HepG2 (cell line): ENCODE data around the gene LITAFD. TPM values are rescaled to one million over a fixed set of nuclear protein-coding genes. Genes with fewer than 3 reads are reported as not detected.

ENCODE experiments used
- EP300 ChIP-seq, 3 experiments: sonication (generic) in 1 of 3; formaldehyde crosslinking in 1 of 3; IDR thresholded peaks; 2 replicates each; pipeline versions ENCODE4 v1.5.1 to v1.6.1; 2011 to 2020; ENCODE audit warnings: low read depth in 2 of 3, low read length in 2 of 3, borderline replicate concordance in 1 of 3, improper control_type of control experiment in 1 of 3, mild to moderate bottlenecking in 1 of 3, missing genetic modification reagents in 1 of 3, moderate library complexity in 1 of 3
- FOXO1 ChIP-seq: sonication (generic); formaldehyde crosslinking; IDR thresholded peaks from 2 replicates; pipeline ENCODE4 v1.4.0; 2020; ENCODE audit warnings: missing genetic modification reagents
- GATAD1 ChIP-seq: IDR thresholded peaks from 2 replicates; pipeline ENCODE4 v1.6.1; 2016; ENCODE audit warnings: missing genetic modification reagents, missing compliant biosample characterization
- ZBED4 ChIP-seq: sonication (generic); formaldehyde crosslinking; IDR thresholded peaks from 2 replicates; pipeline ENCODE4 v1.4.0; 2020; ENCODE audit warnings: missing genetic modification reagents, borderline replicate concordance
- ZNF296 ChIP-seq: sonication (generic); formaldehyde crosslinking; conservative IDR thresholded peaks from 2 replicates; pipeline ENCODE4 v1.5.0; 2020; ENCODE audit warnings: mild to moderate bottlenecking, missing genetic modification reagents
- ZNF34 ChIP-seq: sonication (generic); formaldehyde crosslinking; IDR thresholded peaks from 2 replicates; pipeline ENCODE4 v1.4.0; 2020; ENCODE audit warnings: mild to moderate bottlenecking, missing genetic modification reagents, borderline replicate concordance
- polyA plus RNA-seq, 8 experiments: library from polyadenylated mRNA; depleted of rRNA in 3 of 8; stranded (reverse) in 7 of 8; unstranded in 1 of 8; fragments of >200 nt; fragmentation: Illumina TruSeq in 4 of 8; extraction: Trizol in 4 of 8; gene quantifications; 2 replicates each; pipeline versions ENCODE4 v1.2.1 to v1.2.3, GENCODE V29; 2011 to 2016; ENCODE audit warnings: low read depth in 4 of 8, missing spikeins in 1 of 8, mixed read lengths in 1 of 8; ENCODE audit not compliant: insufficient read depth in 1 of 8
- total RNA-seq, 5 experiments: library from RNA; depleted of rRNA; stranded (reverse); fragments of >200 nt; fragmentation: Illumina TruSeq; extraction: Trizol; gene quantifications; 2 replicates each; pipeline ENCODE4 v1.2.3, GENCODE V29; 2016; ENCODE audit warnings: low read depth in 1 of 5

LITAFD gene
- total and polyA plus RNA-seq, 2 of the 13 experiments (the other 11 are each of a cell fraction or from before 2014, with no cell fraction given): not detected

DNA sequence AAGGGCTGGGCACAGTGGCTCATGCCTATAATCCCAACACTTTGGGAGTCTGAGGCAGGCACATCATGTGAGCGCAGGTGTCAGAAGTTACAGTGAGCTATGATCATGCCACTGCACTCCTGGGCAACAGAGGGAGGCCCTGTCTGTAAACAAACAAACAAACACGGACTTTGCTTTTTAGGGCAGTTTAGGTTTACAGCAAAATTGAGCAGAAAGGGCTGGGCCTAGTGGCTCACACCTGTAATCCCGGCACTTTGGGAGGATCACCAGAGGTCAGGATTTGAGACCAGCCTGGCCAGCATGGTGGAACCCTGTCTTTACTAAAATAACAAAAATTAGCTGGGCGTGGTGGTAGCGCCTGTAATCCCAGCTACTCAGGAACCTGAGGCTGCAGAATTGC lies 10.1 kb upstream of the LITAFD start (continued):
- TF ChIP-seq FOXO1: peak; percentile 13; the same call in 1 of the 2 replicates
- peak; percentile 40; the same call in 1 of the 2 replicates for TF ChIP-seq GATAD1 (CRISPR knock-in tag)
- TF ChIP-seq ZNF34 (CRISPR knock-in tag): no peak
- 0 out of 2 replicates have a peak, but pooled peaks have one; percentile 18 for TF ChIP-seq ZBED4 (CRISPR knock-in tag)
- no peak for TF ChIP-seq ZNF296 (CRISPR knock-in tag)
- 0 out of 4 replicates have a peak, but pooled peaks of 1 of the 2 experiments have one; percentile 6 for TF ChIP-seq EP300 (IDR thresholded peaks at IDR 0.05; ENCODE audit: low read depth in 2 of 2, low read length in 2 of 2)
- no peak for TF ChIP-seq EP300 (CRISPR knock-in tag; IDR thresholded peaks at IDR 0.05; ENCODE audit: borderline replicate concordance)
